Activated CD4-positive, alpha-beta T cell treated with anti-CD3 and anti-CD28 coated beads for 48 hours (primary cell): Measurements from ENCODE around the gene SYAP1.
"Not testable (repeated sequence)": the region's sequence is repeated elsewhere in the genome, so short reads cannot be mapped to it uniquely, and the experiment has no call there.

ENCODE experiments used
- DNase-seq: peaks from one replicate; pipeline ENCODE4 v3.0.0-alpha.2; 2020

SYAP1 gene

GRCh38 chrX:16784440-16784839 lies 65.0 kb downstream of the SYAP1 start:
- DNase-seq = not testable (repeated sequence)

- peak; percentile 20 for DNase-seq
Observed at GRCh38 chrX:16785247-16786138, 66.1 kb downstream of the SYAP1 start.

GRCh38 chrX:16786139-16786790 lies 66.9 kb downstream of the SYAP1 start, which contains the start of gene TXLNG:
TXLNG (plus strand) TSS chrX:16786466; CDS start chrX:16786488, 22 bp downstream.
- peak; percentile 94 for DNase-seq

- DNase-seq = peak; percentile 49
Observed at GRCh38 chrX:16786791-16787735, 67.7 kb downstream of the SYAP1 start.

DNA sequence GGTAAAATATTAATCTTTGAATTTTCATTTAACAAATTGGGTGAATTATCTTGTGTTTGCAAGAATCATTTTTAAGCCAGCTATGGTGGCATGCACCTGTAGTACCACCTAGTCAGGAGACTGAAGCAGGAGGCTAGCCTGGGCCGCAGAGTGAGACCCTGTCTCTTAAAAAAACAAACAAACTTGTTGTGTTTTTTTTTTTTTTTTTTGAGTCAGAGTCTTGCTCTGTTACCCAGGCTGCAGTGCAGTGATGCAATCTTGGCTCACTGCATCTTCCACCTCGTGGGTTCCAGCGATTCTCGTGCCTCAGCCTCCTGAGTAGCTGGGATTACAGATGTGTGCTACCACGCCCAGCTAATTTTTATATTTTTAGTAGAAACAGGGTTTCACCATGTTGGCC lies 69.1 kb downstream of the SYAP1 start:
- peak; percentile 15 for DNase-seq

DNA sequence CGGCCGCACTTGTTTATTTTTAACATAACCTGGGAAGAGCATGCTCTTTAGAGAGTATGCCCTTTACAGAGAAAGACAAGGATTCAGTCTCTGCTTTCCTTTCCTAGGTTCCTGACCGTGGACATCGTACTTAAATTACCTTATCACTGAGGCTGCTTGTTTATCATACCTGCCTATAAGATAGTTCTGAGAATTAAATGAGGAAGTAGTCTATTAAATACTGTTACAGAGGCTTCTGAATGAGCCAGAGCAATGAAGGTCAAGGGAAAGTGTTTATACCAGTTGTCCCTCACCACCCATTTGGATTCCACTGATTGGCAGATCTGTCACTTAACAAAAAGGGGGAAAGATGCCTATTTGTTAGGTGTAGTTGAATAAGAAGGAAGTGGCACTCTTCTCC lies 76.9 kb downstream of the SYAP1 start:
- no peak for DNase-seq

DNA sequence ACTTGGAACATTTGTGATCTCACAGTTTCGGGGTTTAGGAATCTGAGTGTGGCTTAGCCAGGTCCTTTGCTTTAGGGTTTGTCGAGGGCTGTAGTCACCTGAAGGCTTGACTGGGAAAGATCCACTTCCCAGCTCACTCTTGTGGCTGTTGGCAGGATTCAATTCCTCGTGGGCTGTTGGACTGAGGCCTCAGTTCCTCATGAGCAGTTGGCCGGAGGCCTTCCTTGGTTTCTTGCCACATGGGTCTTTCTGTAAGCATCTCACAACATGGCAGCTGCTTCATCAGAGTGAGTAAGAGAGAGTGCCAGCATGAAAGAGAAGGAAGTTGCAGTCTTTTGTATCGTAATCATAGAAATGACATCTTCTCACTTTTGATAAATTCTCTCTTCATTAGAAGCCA lies 77.9 kb downstream of the SYAP1 start:
- DNase-seq = no peak

GRCh38 chrX:16797841-16798240 lies 78.4 kb downstream of the SYAP1 start:
- DNase-seq = no peak

DNA sequence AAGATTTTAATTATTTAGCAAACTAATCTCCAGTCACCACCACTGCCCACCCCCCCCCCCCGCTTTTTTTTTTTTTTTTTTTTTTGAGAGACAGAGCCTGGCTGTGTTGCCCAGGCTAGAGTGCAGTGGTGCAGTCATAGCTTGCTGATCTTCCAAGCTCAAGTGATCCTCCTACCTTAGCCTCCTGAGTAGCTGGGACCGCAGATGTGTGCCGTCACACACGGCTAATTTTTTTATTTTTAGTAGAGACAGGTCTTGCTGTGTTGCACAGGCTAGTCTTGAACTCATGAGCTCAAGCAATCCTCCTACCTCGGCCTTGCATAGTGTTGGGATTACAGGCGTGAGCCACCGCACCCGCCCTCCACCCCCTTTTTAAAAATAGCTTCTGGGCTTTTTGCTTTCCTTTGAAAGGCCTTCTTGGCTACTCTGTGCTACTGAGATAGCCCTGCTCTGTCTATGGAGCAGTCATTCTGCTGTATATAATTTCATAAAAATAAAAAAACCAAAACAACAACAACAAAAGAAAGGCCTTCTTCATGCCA lies 85.6 kb downstream of the SYAP1 start:
- DNase-seq = no peak

- DNase-seq = no peak
Observed at GRCh38 chrX:16807548-16807947, 88.1 kb downstream of the SYAP1 start.

DNA sequence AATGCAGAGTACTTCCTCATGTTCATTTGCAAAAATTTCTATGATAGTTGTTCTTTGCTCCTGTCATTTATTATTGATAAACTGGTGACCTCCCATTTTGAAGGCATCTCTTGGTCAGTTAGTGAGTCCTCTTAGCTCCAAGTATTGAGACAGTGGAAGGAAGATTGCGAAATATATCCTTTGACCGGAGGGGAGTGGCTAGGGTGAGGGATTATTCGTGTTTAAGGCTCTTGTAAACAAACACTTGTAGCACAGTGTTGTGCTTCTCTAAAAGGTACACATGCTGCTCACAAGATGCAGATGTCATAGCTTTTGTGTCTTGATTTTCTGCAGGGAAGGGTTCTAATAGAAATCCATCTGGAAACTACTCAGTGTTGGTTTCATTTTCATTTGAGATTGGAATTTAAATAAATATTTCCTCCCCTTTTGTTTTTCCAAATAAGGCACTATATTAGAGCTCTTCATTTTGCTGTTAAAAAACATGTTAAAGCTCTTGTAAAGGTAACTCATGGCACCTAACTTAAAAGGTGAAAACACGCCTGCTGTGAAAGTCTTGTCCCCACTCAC lies 88.6 kb downstream of the SYAP1 start:
- no peak for DNase-seq

DNA sequence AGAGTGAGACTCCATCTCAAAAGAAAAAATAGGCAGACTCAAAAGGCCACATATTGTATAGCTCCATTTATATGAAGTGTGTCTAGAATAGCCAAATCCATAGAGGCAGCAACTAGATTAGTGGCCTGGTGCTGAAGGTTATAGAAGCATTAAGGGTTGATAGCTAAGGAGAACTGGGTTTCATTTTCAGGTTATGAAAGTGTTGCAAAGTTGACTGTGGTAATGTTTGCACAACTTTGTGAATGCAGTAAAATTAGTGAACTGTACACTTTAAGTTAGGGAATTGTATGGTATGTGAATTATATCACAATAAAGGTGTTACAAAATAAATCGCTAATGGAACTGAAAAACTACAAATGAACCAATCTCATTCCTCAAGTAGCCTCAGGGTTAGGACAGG lies 95.2 kb downstream of the SYAP1 start:
- no peak for DNase-seq
